Measurements from ENCODE around the gene SND1.

DNA sequence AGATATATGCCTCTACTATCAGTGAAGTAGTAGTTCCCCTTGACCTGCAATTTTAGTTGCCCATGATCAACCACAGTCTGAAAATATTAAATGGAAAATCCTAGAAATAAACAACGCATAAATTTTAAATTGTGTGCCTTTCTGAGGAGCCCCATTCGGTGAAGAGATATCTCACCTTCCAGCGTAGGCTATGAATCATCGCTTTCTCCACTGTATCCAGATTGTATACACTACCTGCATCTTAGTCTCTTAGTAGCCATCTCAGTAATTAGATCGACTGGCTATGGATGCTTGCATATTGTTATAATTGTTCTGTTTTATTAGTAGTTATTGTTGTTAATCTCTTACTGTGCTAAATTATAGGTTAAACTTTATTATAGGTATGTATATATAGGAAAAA lies 227.9 kb downstream of the SND1 start:
- TF ChIP-seq, protein P1, sequence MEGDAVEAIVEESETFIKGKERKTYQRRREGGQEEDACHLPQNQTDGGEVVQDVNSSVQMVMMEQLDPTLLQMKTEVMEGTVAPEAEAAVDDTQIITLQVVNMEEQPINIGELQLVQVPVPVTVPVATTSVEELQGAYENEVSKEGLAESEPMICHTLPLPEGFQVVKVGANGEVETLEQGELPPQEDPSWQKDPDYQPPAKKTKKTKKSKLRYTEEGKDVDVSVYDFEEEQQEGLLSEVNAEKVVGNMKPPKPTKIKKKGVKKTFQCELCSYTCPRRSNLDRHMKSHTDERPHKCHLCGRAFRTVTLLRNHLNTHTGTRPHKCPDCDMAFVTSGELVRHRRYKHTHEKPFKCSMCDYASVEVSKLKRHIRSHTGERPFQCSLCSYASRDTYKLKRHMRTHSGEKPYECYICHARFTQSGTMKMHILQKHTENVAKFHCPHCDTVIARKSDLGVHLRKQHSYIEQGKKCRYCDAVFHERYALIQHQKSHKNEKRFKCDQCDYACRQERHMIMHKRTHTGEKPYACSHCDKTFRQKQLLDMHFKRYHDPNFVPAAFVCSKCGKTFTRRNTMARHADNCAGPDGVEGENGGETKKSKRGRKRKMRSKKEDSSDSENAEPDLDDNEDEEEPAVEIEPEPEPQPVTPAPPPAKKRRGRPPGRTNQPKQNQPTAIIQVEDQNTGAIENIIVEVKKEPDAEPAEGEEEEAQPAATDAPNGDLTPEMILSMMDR (IDR thresholded peaks at IDR 0.05) = no peak
- no peak for TF ChIP-seq POLR2A (IDR thresholded peaks at IDR 0.05)

Measured in esophagus squamous epithelium (tissue), 4 donors.